HepG2 (cell line): ENCODE measurements around the gene KIAA2012.

ENCODE experiments used
- KLF6 ChIP-seq: IDR thresholded peaks from 2 replicates; pipeline ENCODE4 v1.8.0; 2016; ENCODE audit warnings: missing biosample characterization, missing genetic modification reagents
- PHB2 ChIP-seq: fragments of 450-650 bp; IDR thresholded peaks from 2 replicates; pipeline ENCODE4 v1.6.1; 2018; ENCODE audit not compliant: partially characterized antibody
- ZNF121 ChIP-seq: sonication (generic); formaldehyde crosslinking; IDR thresholded peaks from 2 replicates; pipeline ENCODE4 v1.5.0; 2020; ENCODE audit warnings: mild to moderate bottlenecking, missing genetic modification reagents
- TF ChIP-seq, protein P1 (sequence below): sonication (generic); formaldehyde crosslinking; IDR thresholded peaks from 2 replicates; pipeline ENCODE4 v1.4.0; 2020; ENCODE audit warnings: mild to moderate bottlenecking, missing genetic modification reagents, borderline replicate concordance

DNA sequence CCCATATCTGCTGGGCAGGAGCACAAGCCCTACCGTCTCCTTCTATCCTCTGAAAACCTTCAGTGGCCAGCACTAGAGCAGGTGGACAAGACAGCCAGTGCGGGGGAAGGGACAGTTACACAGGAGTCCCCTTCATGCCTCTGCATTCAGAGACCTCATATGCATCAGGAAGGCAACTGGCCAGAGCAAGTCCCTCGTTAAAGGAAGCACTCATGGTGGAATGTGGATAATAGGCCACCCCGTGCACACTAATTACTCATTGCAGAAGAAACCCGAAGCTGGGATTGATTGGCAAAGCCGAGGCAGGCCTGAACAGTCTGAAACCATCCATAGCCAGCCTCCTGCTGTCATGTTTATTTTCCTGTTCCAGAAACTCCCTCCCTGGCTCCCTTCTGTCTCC, 11.2 kb downstream of the KIAA2012 start:
- TF ChIP-seq KLF6 (CRISPR knock-in tag) (no peak), PHB2 (no peak), ZNF121 (CRISPR knock-in tag) (no peak)
- TF ChIP-seq, protein P1, sequence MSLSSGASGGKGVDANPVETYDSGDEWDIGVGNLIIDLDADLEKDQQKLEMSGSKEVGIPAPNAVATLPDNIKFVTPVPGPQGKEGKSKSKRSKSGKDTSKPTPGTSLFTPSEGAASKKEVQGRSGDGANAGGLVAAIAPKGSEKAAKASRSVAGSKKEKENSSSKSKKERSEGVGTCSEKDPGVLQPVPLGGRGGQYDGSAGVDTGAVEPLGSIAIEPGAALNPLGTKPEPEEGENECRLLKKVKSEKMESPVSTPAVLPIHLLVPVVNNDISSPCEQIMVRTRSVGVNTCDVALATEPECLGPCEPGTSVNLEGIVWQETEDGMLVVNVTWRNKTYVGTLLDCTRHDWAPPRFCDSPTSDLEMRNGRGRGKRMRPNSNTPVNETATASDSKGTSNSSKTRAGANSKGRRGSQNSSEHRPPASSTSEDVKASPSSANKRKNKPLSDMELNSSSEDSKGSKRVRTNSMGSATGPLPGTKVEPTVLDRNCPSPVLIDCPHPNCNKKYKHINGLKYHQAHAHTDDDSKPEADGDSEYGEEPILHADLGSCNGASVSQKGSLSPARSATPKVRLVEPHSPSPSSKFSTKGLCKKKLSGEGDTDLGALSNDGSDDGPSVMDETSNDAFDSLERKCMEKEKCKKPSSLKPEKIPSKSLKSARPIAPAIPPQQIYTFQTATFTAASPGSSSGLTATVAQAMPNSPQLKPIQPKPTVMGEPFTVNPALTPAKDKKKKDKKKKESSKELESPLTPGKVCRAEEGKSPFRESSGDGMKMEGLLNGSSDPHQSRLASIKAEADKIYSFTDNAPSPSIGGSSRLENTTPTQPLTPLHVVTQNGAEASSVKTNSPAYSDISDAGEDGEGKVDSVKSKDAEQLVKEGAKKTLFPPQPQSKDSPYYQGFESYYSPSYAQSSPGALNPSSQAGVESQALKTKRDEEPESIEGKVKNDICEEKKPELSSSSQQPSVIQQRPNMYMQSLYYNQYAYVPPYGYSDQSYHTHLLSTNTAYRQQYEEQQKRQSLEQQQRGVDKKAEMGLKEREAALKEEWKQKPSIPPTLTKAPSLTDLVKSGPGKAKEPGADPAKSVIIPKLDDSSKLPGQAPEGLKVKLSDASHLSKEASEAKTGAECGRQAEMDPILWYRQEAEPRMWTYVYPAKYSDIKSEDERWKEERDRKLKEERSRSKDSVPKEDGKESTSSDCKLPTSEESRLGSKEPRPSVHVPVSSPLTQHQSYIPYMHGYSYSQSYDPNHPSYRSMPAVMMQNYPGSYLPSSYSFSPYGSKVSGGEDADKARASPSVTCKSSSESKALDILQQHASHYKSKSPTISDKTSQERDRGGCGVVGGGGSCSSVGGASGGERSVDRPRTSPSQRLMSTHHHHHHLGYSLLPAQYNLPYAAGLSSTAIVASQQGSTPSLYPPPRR (CRISPR knock-in tag) = no peak
